Nephron (organoid): Measurements from ENCODE around the gene CFAP97D1.

Experiments
- H3K27ac Mint-ChIP-seq, 3 experiments: 2 replicates each; pipeline ENCODE4 v1.8.0; 2020; ENCODE audit warnings: mixed read lengths in 3 of 3, mild to moderate bottlenecking in 2 of 3, moderate library complexity in 1 of 3
- H3K27me3 Mint-ChIP-seq: 2 replicates; pipeline ENCODE4 v1.8.0; 2021; ENCODE audit warnings: low read depth, mild to moderate bottlenecking, moderate library complexity, mixed read lengths
- H3K36me3 Mint-ChIP-seq: 2 replicates; pipeline ENCODE4 v1.8.0; 2020; ENCODE audit warnings: low read depth, mixed read lengths
- H3K4me1 Mint-ChIP-seq: 2 replicates; pipeline ENCODE4 v1.8.0; 2020; ENCODE audit warnings: mixed read lengths
- H3K4me3 Mint-ChIP-seq, 3 experiments: 2 replicates each; pipeline ENCODE4 v1.8.0; 2020; ENCODE audit warnings: mild to moderate bottlenecking in 3 of 3, mixed read lengths in 3 of 3, moderate library complexity in 2 of 3
- H3K9me3 Mint-ChIP-seq: 2 replicates; pipeline ENCODE4 v1.8.0; 2020; ENCODE audit warnings: mixed read lengths
- CTCF ChIP-seq, 3 experiments: fragments of 200-600 bp; sonication (generic); IDR thresholded peaks; one replicate each; pipeline ENCODE4 v1.5.0; 2021; ENCODE audit warnings: antibody characterized with exemption in 3 of 3; ENCODE audit not compliant: unreplicated experiment in 3 of 3

Gene CFAP97D1

GRCh38 chr17:43740541-43740940 is 39.7 kb upstream of the CFAP97D1 start:
- no peaks in the 10 kb centered on the region for H3K9me3 Mint-ChIP-seq
- TF ChIP-seq CTCF (IDR thresholded peaks at IDR 0.05; ENCODE audit: unreplicated experiment in 3 of 3) = no peak
- no peak overlapping the region for H3K4me3 Mint-ChIP-seq
- peaks cover 5% of the 10 kb centered on the region for H3K4me1 Mint-ChIP-seq
- H3K27me3 Mint-ChIP-seq = peaks cover 31% of the 10 kb centered on the region
- no peak overlapping the region for H3K27ac Mint-ChIP-seq
- no peaks in the 10 kb centered on the region for H3K36me3 Mint-ChIP-seq

GRCh38 chr17:43741636-43742035 is 38.6 kb upstream of the CFAP97D1 start:
- Mint-ChIP-seq H3K27me3 (peaks cover 42% of the 10 kb centered on the region), H3K9me3 (no peaks in the 10 kb centered on the region), H3K36me3 (no peaks in the 10 kb centered on the region), H3K4me3 (no peak overlapping the region), H3K27ac (no peak overlapping the region), H3K4me1 (peaks cover 5% of the 10 kb centered on the region)
- TF ChIP-seq CTCF (IDR thresholded peaks at IDR 0.05; ENCODE audit: unreplicated experiment in 3 of 3) = no peak

- peak overlapping the region in 1 of 3 experiments; percentile 36 for H3K27ac Mint-ChIP-seq
- TF ChIP-seq CTCF (IDR thresholded peaks at IDR 0.05; ENCODE audit: unreplicated experiment in 3 of 3) = no peak
- no peaks in the 10 kb centered on the region for H3K36me3 Mint-ChIP-seq
- H3K4me1 Mint-ChIP-seq = peaks cover 5% of the 10 kb centered on the region
- peaks cover 53% of the 10 kb centered on the region for H3K27me3 Mint-ChIP-seq
- H3K9me3 Mint-ChIP-seq = no peaks in the 10 kb centered on the region
- no peak overlapping the region for H3K4me3 Mint-ChIP-seq
These were observed 34.7 kb upstream of the CFAP97D1 start for GRCh38 chr17:43745541-43745940.

DNA sequence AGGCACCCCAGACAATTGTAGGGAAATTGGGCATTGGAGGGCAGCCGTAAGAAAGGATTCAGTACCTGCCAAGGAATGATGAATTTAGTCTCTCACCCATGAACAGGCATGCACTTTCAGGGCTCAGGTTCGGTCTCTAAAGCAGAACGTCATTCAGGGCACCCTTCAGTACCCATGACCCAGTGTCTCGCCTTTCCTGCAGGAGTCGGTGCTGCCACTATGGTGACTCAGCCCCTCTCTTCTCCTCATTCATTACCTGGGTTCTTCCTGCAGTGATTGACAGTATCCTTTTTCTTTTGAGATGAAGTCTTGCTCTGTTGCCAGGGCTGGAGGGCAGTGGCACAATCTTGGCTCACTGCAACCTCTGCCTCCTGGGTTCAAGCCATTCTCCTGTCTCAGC is 30.1 kb upstream of the CFAP97D1 start:
- H3K4me3 Mint-ChIP-seq = no peak overlapping the region
- H3K9me3 Mint-ChIP-seq = no peaks in the 10 kb centered on the region
- peaks cover 61% of the 10 kb centered on the region for H3K27me3 Mint-ChIP-seq
- peaks cover 3% of the 10 kb centered on the region for H3K36me3 Mint-ChIP-seq
- peaks cover 11% of the 10 kb centered on the region for H3K4me1 Mint-ChIP-seq
- no peak overlapping the region for H3K27ac Mint-ChIP-seq
- no peak for TF ChIP-seq CTCF (IDR thresholded peaks at IDR 0.05; ENCODE audit: unreplicated experiment in 3 of 3)

DNA sequence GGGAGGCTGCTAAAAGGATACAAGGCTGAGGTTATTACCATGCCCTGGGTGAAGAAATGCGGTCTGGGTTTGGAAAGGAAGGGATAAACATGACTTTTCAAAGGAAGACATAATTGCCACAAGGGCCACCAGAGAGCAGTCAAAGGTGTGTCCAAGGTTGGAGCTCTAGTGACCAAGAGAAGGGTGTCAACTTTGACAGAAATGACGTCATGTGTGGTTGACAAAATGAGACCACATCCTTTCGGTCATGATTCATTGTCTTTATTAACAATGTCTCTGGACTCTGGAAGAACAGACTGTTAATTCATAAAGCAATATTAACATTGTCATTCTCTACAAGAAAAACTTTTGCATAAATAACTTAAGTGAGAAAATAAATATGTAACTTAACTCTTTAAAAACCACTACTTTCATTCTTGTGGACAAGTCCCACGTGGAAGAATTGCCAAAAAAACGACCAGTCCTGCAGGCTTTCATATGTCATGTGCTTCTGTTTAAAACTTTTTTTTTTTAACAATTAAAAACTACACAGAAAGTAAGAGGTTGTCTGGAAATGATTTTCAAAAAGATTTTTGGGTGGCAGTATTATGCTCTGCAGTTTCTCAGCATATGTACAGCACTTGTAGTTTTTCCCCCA is 26.6 kb upstream of the CFAP97D1 start:
- H3K36me3 Mint-ChIP-seq = peaks cover 3% of the 10 kb centered on the region
- peaks cover 67% of the 10 kb centered on the region for H3K27me3 Mint-ChIP-seq
- H3K4me1 Mint-ChIP-seq = peaks cover 21% of the 10 kb centered on the region
- H3K4me3 Mint-ChIP-seq = peak overlapping the region in 2 of 3 experiments; percentile 19 to 43
- no peak overlapping the region for H3K27ac Mint-ChIP-seq
- no peaks in the 10 kb centered on the region for H3K9me3 Mint-ChIP-seq
- no peak for TF ChIP-seq CTCF (IDR thresholded peaks at IDR 0.05; ENCODE audit: unreplicated experiment in 3 of 3)

GRCh38 chr17:43754947-43755346 is 25.3 kb upstream of the CFAP97D1 start:
- Mint-ChIP-seq H3K4me1 (peaks cover 24% of the 10 kb centered on the region), H3K9me3 (no peaks in the 10 kb centered on the region), H3K4me3 (no peak overlapping the region), H3K36me3 (peaks cover 3% of the 10 kb centered on the region), H3K27ac (no peak overlapping the region), H3K27me3 (peaks cover 71% of the 10 kb centered on the region)
- TF ChIP-seq CTCF (IDR thresholded peaks at IDR 0.05; ENCODE audit: unreplicated experiment in 3 of 3) = no peak
